Endothelial cell of umbilical vein (primary cell): ENCODE results near the gene PTOV1. TPM values are rescaled to one million over a fixed set of nuclear protein-coding genes. Genes with fewer than 3 reads are reported as not detected.

Source experiments
- BruUV-seq: library from RNA; stranded (reverse); fragments of 400-500 nt; replicated peaks from 2 replicates; lab custom pipeline; 2021; lab: Mats Ljungman, UMichigan
- CTCF ChIA-PET: fragments of 300-600, 350-600 bp; sonication (Branson Sonifier 250); formaldehyde crosslinking; loops from one replicate; lab custom pipeline; 2021; ENCODE audit warnings: antibody characterized with exemption, inconsistent platforms; lab: Charles Lee
- POLR2A ChIA-PET: fragments of 300-600, 350-600 bp; sonication (Branson Sonifier 250); formaldehyde crosslinking; loops from one replicate; lab custom pipeline; 2021; ENCODE audit warnings: antibody characterized with exemption, inconsistent platforms; lab: Charles Lee
- DNase-seq: peaks from one replicate; pipeline ENCODE4 v3.0.0-alpha.2; 2011; ENCODE audit warnings: low read depth, low spot score
- FAIRE-seq: peaks from 2 replicates; lab custom pipeline; 2011; peaks lifted over from hg19 to GRCh38; lab: Jason Lieb, UNC
- H2AFZ ChIP-seq: 2 replicates; pipeline ENCODE4 v1.6.0; 2012; ENCODE audit warnings: low read depth, low read length, control low read depth, inconsistent platforms
- H3K27ac ChIP-seq: 2 replicates; pipeline ENCODE4 v1.5.1; 2011; ENCODE audit warnings: low read depth, mild to moderate bottlenecking, control low read depth, low read length, moderate library complexity; ENCODE audit not compliant: insufficient read depth
- H3K27me3 ChIP-seq, 2 experiments: 2 replicates each; pipeline versions ENCODE4 v1.6.0 to v1.6.1; 2011; ENCODE audit warnings: low read length in 2 of 2, mixed read lengths in 1 of 2; ENCODE audit not compliant: control insufficient read depth in 2 of 2, insufficient read depth in 2 of 2
- H3K36me3 ChIP-seq, 2 experiments: 2 replicates in 1 of 2; 3 replicates in 1 of 2; pipeline ENCODE4 v1.5.1; 2011; ENCODE audit warnings: low read length in 2 of 2, mild to moderate bottlenecking in 1 of 2, moderate library complexity in 1 of 2; ENCODE audit not compliant: control insufficient read depth in 2 of 2, insufficient read depth in 2 of 2; ENCODE audit errors: extremely low read depth in 1 of 2
- H3K4me1 ChIP-seq: 3 replicates; pipeline ENCODE4 v1.5.1; 2011; ENCODE audit warnings: mild to moderate bottlenecking, low read length; ENCODE audit not compliant: control insufficient read depth, insufficient read depth; ENCODE audit errors: extremely low read depth
- H3K4me2 ChIP-seq: 2 replicates; pipeline ENCODE4 v1.6.1; 2011; ENCODE audit warnings: low read length, control low read depth, mixed read lengths; ENCODE audit not compliant: insufficient read depth
- H3K4me3 ChIP-seq, 3 experiments: fragments of 200-600 bp in 1 of 3; sonication (generic), shearing (Covaris generic) in 1 of 3; replicated peaks in 1 of 3; 2 replicates each; pipeline ENCODE4 v1.5.1; 2011 to 2016; ENCODE audit warnings: control low read depth in 3 of 3, low read length in 3 of 3, mild to moderate bottlenecking in 2 of 3, inconsistent platforms in 1 of 3, low read depth in 1 of 3, moderate library complexity in 1 of 3; ENCODE audit not compliant: insufficient read depth in 1 of 3
- H3K79me2 ChIP-seq: 2 replicates; pipeline ENCODE4 v1.6.0; 2012; ENCODE audit warnings: low read length, inconsistent platforms; ENCODE audit not compliant: control insufficient read depth, insufficient read depth
- H3K9ac ChIP-seq: replicated peaks from 2 replicates; pipeline ENCODE3; 2011; ENCODE audit warnings: low read length, control low read depth; ENCODE audit not compliant: insufficient read depth; ENCODE audit errors: extremely low read depth
- H3K9me1 ChIP-seq: replicated peaks from 3 replicates; pipeline ENCODE4 v1.6.0; 2011; ENCODE audit warnings: mild to moderate bottlenecking, low read length; ENCODE audit not compliant: control insufficient read depth, insufficient read depth; ENCODE audit errors: extremely low read depth
- H3K9me3 ChIP-seq: replicated peaks from 2 replicates; pipeline ENCODE4 v1.5.1; 2012; ENCODE audit warnings: low read length, inconsistent platforms; ENCODE audit not compliant: control insufficient read depth, insufficient read depth
- H4K20me1 ChIP-seq: replicated peaks from 2 replicates; pipeline ENCODE3; 2011; ENCODE audit warnings: mild to moderate bottlenecking, low read length; ENCODE audit not compliant: control insufficient read depth, insufficient read depth; ENCODE audit errors: extremely low read depth
- EZH2 ChIP-seq: IDR thresholded peaks from 2 replicates; pipeline ENCODE4 v1.6.1; 2012; ENCODE audit warnings: borderline replicate concordance, low read depth, mild to moderate bottlenecking, moderate library complexity, low read length, inconsistent platforms; ENCODE audit not compliant: severe bottlenecking
- FOS ChIP-seq: IDR thresholded peaks from 2 replicates; pipeline ENCODE4 v1.6.1; 2011; ENCODE audit warnings: mild to moderate bottlenecking, low read length, moderate library complexity, borderline replicate concordance; ENCODE audit not compliant: insufficient read depth
- GATA2 ChIP-seq: IDR thresholded peaks from 2 replicates; pipeline ENCODE4 v1.7.0; 2011; ENCODE audit warnings: low read depth, mild to moderate bottlenecking, moderate library complexity, mixed read lengths, low read length; ENCODE audit not compliant: insufficient read length, insufficient read depth
- JUN ChIP-seq: IDR thresholded peaks from 2 replicates; pipeline ENCODE4 v1.6.1; 2011; ENCODE audit warnings: borderline replicate concordance, low read depth; ENCODE audit not compliant: insufficient read length, insufficient read depth
- MYC ChIP-seq: IDR thresholded peaks from one replicate; pipeline ENCODE4 v1.6.1; 2011; ENCODE audit warnings: mild to moderate bottlenecking, low read depth, low read length
- POLR2A ChIP-seq: IDR thresholded peaks from 2 replicates; pipeline ENCODE4 v1.6.1; 2012; ENCODE audit warnings: low read depth, mild to moderate bottlenecking, control low read depth, low read length
- POLR2AphosphoS5 ChIP-seq: IDR thresholded peaks from 2 replicates; pipeline ENCODE4 v1.6.1; 2012; ENCODE audit warnings: low read depth, mild to moderate bottlenecking, control low read depth, low read length, moderate library complexity; ENCODE audit not compliant: insufficient read depth
- dilution Hi-C: fragments of 300-500 bp; cut with MboI; formaldehyde crosslinking; loops from one replicate; pipeline ENCODE4 v1.15.0; 2019; ENCODE audit warnings: low sequenced_read_pairs; ENCODE audit not compliant: extremely low pct_ligation_motif_present
- intact Hi-C: fragments of 100-400 bp; cut with micrococcal nuclease; formaldehyde crosslinking; loops from one replicate; pipeline ENCODE4 v1.10.0; 2022
- polyA plus RNA-seq, 4 experiments: library from polyadenylated mRNA; depleted of rRNA in 3 of 4; stranded (reverse) in 3 of 4; unstranded in 1 of 4; fragments of >200 nt; gene quantifications; 2 replicates each; pipeline versions ENCODE4 v1.2.1 to v1.2.3, GENCODE V29; 2011 to 2012; ENCODE audit warnings: missing spikeins in 1 of 4
- total RNA-seq: library from RNA; stranded (reverse); gene quantifications from 2 replicates; pipeline ENCODE4 v1.2.3, GENCODE V29; 2021
- TF ChIP-seq, protein P1 (sequence below), 2 donors: IDR thresholded peaks; 1 replicate in 1 of 2; 2 replicates in 1 of 2; pipeline ENCODE4 v1.5.1; 2011; ENCODE audit warnings: low read length in 2 of 2, mild to moderate bottlenecking in 2 of 2, moderate library complexity in 2 of 2, control low read depth in 1 of 2, inconsistent platforms in 1 of 2, low read depth in 1 of 2; ENCODE audit not compliant: insufficient read depth in 1 of 2; ENCODE audit errors: extremely low read depth in 1 of 2
- TF ChIP-seq, protein P2 (sequence below): IDR thresholded peaks from 2 replicates; pipeline ENCODE4 v1.6.1; 2011; ENCODE audit not compliant: insufficient read depth, insufficient read length

The PTOV1 gene
- total and polyA plus RNA-seq, 2 donors (not counting 3 experiments of a cell fraction or from before 2014, with no cell fraction given): 116 to 184 TPM

DNA sequence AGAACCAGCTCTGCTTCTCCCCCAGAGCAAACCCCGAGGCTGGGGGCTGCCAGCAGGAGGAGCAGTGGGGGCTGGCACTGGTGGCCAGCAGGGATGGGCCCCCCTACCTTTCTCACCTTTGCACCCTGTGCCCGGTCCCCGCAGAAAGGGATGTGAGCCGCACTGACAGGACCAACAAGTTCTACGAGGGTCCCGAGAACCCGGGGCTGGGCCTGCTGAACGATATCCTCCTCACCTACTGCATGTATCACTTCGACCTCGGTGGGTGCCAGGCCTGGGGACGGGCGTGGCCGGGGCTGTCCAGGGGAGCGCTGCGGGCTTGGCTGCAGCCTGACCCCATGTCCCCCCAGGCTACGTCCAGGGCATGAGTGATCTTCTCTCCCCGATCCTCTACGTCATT is 33.1 kb downstream of the PTOV1 start:
- H3K27ac ChIP-seq: no peak overlapping the region
- FAIRE-seq (no peak), DNase-seq (no peak)
- H3K79me2 ChIP-seq: no peaks in the 10 kb centered on the region
- ChIA-PET CTCF (no interaction called here), POLR2A (no interaction called here)
- no TSS peak for BruUV-seq
- no peak overlapping the region for H3K9ac ChIP-seq
- H3K27me3 ChIP-seq: no peaks in the 10 kb centered on the region
- dilution Hi-C loops: no loop called here
- H3K4me1 ChIP-seq: no peaks in the 10 kb centered on the region
- peaks cover 18 to 45% of the 10 kb centered on the region in 2 experiments for H3K36me3 ChIP-seq
- H3K9me1 ChIP-seq: no peaks in the 10 kb centered on the region
- H2AFZ ChIP-seq: no peak overlapping the region
- H4K20me1 ChIP-seq: no peaks in the 10 kb centered on the region
- H3K9me3 ChIP-seq: no peaks in the 10 kb centered on the region
- intact Hi-C loops: no loop called here
- H3K4me3 ChIP-seq: no peak overlapping the region
- no peak overlapping the region for H3K4me2 ChIP-seq
- TF ChIP-seq FOS (no peak), GATA2 (no peak), POLR2A (no peak), MYC (no peak), JUN (no peak), EZH2 (no peak), POLR2AphosphoS5 (no peak)
- TF ChIP-seq, protein P1, sequence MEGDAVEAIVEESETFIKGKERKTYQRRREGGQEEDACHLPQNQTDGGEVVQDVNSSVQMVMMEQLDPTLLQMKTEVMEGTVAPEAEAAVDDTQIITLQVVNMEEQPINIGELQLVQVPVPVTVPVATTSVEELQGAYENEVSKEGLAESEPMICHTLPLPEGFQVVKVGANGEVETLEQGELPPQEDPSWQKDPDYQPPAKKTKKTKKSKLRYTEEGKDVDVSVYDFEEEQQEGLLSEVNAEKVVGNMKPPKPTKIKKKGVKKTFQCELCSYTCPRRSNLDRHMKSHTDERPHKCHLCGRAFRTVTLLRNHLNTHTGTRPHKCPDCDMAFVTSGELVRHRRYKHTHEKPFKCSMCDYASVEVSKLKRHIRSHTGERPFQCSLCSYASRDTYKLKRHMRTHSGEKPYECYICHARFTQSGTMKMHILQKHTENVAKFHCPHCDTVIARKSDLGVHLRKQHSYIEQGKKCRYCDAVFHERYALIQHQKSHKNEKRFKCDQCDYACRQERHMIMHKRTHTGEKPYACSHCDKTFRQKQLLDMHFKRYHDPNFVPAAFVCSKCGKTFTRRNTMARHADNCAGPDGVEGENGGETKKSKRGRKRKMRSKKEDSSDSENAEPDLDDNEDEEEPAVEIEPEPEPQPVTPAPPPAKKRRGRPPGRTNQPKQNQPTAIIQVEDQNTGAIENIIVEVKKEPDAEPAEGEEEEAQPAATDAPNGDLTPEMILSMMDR (IDR thresholded peaks at IDR 0.05; ENCODE audit: extremely low read depth in 1 of 2, insufficient read depth in 1 of 2, low read depth in 1 of 2, low read length in 2 of 2): no peak
- TF ChIP-seq, protein P2, sequence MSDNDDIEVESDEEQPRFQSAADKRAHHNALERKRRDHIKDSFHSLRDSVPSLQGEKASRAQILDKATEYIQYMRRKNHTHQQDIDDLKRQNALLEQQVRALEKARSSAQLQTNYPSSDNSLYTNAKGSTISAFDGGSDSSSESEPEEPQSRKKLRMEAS: no peak
